A549 (cell line): ENCODE measurements around the gene CTIF.

Experiments used
- MAZ ChIP-seq: fragments of 150-350 bp; IDR thresholded peaks from 2 replicates; pipeline ENCODE4 v1.6.1; 2014; ENCODE audit warnings: antibody characterized with exemption, low read depth, low read length, borderline replicate concordance
- POLR2A ChIP-seq: IDR thresholded peaks from 2 replicates; pipeline ENCODE4 v1.6.1; 2012; ENCODE audit warnings: mild to moderate bottlenecking, low read length
- RCOR1 ChIP-seq: fragments of 150-350 bp; IDR thresholded peaks from 2 replicates; pipeline ENCODE4 v1.6.1; 2014; ENCODE audit warnings: antibody characterized with exemption, low read length, low read depth
- SREBF2 ChIP-seq: fragments of 450-650 bp; IDR thresholded peaks from 2 replicates; pipeline ENCODE4 v1.6.1; 2014; ENCODE audit warnings: mild to moderate bottlenecking, moderate library complexity
- ZFP36 ChIP-seq: fragments of 450-650 bp; IDR thresholded peaks from 2 replicates; pipeline ENCODE4 v1.6.1; 2014; ENCODE audit warnings: borderline replicate concordance; ENCODE audit not compliant: partially characterized antibody
- TF ChIP-seq, protein P1 (sequence below): fragments of 200-600 bp; sonication (generic); IDR thresholded peaks from 2 replicates; pipeline ENCODE4 v1.6.1; 2016; ENCODE audit warnings: antibody characterized with exemption, mild to moderate bottlenecking, moderate library complexity
- TF ChIP-seq, protein P2 (sequence below): fragments of >200 bp; sonication (Bioruptor Twin); formaldehyde crosslinking; IDR thresholded peaks from 3 replicates; pipeline ENCODE4 v1.5.1; 2016
- TF ChIP-seq, protein P3 (sequence below): fragments of 150-350 bp; IDR thresholded peaks from 2 replicates; pipeline ENCODE4 v1.6.1; 2014; ENCODE audit warnings: low read depth, mild to moderate bottlenecking, low read length

DNA sequence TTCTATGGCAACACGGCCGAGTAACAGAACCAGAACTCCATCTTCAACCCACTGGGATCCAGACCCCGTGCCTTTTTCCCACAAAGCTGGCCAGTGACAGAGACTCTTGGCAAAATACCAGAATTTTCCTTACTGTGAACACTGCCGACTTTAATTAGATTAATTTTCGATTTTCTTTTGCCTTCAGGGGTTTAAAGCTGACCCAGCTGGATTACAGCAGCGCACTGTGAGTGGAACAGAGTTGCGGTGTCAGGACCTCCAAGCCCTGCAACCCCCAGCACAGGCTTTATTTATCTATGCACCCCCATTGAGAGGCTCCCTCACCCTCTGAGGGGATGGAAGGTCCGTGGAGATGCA is 36.4 kb downstream of the CTIF start:
- TF ChIP-seq, protein P1, sequence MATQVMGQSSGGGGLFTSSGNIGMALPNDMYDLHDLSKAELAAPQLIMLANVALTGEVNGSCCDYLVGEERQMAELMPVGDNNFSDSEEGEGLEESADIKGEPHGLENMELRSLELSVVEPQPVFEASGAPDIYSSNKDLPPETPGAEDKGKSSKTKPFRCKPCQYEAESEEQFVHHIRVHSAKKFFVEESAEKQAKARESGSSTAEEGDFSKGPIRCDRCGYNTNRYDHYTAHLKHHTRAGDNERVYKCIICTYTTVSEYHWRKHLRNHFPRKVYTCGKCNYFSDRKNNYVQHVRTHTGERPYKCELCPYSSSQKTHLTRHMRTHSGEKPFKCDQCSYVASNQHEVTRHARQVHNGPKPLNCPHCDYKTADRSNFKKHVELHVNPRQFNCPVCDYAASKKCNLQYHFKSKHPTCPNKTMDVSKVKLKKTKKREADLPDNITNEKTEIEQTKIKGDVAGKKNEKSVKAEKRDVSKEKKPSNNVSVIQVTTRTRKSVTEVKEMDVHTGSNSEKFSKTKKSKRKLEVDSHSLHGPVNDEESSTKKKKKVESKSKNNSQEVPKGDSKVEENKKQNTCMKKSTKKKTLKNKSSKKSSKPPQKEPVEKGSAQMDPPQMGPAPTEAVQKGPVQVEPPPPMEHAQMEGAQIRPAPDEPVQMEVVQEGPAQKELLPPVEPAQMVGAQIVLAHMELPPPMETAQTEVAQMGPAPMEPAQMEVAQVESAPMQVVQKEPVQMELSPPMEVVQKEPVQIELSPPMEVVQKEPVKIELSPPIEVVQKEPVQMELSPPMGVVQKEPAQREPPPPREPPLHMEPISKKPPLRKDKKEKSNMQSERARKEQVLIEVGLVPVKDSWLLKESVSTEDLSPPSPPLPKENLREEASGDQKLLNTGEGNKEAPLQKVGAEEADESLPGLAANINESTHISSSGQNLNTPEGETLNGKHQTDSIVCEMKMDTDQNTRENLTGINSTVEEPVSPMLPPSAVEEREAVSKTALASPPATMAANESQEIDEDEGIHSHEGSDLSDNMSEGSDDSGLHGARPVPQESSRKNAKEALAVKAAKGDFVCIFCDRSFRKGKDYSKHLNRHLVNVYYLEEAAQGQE = no peak
- TF ChIP-seq, protein P2, sequence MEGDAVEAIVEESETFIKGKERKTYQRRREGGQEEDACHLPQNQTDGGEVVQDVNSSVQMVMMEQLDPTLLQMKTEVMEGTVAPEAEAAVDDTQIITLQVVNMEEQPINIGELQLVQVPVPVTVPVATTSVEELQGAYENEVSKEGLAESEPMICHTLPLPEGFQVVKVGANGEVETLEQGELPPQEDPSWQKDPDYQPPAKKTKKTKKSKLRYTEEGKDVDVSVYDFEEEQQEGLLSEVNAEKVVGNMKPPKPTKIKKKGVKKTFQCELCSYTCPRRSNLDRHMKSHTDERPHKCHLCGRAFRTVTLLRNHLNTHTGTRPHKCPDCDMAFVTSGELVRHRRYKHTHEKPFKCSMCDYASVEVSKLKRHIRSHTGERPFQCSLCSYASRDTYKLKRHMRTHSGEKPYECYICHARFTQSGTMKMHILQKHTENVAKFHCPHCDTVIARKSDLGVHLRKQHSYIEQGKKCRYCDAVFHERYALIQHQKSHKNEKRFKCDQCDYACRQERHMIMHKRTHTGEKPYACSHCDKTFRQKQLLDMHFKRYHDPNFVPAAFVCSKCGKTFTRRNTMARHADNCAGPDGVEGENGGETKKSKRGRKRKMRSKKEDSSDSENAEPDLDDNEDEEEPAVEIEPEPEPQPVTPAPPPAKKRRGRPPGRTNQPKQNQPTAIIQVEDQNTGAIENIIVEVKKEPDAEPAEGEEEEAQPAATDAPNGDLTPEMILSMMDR = no peak
- TF ChIP-seq RCOR1 = no peak
- no peak for TF ChIP-seq POLR2A
- no peak for TF ChIP-seq MAZ
- no peak for TF ChIP-seq ZFP36
- TF ChIP-seq, protein P3, sequence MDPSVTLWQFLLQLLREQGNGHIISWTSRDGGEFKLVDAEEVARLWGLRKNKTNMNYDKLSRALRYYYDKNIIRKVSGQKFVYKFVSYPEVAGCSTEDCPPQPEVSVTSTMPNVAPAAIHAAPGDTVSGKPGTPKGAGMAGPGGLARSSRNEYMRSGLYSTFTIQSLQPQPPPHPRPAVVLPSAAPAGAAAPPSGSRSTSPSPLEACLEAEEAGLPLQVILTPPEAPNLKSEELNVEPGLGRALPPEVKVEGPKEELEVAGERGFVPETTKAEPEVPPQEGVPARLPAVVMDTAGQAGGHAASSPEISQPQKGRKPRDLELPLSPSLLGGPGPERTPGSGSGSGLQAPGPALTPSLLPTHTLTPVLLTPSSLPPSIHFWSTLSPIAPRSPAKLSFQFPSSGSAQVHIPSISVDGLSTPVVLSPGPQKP = no peak
- no peak for TF ChIP-seq SREBF2
